Stimulated activated CD8-positive, alpha-beta memory T cell treated with anti-CD3 and anti-CD28 coated beads, Interleukin-4, amount 100 ng/mL, for 24 hours (primary cell): ENCODE results near the gene SPRING1.

ENCODE experiments used
- DNase-seq: peaks from one replicate; pipeline ENCODE4 v3.0.0-alpha.2; 2020; ENCODE audit warnings: low read depth

The SPRING1 gene

DNA sequence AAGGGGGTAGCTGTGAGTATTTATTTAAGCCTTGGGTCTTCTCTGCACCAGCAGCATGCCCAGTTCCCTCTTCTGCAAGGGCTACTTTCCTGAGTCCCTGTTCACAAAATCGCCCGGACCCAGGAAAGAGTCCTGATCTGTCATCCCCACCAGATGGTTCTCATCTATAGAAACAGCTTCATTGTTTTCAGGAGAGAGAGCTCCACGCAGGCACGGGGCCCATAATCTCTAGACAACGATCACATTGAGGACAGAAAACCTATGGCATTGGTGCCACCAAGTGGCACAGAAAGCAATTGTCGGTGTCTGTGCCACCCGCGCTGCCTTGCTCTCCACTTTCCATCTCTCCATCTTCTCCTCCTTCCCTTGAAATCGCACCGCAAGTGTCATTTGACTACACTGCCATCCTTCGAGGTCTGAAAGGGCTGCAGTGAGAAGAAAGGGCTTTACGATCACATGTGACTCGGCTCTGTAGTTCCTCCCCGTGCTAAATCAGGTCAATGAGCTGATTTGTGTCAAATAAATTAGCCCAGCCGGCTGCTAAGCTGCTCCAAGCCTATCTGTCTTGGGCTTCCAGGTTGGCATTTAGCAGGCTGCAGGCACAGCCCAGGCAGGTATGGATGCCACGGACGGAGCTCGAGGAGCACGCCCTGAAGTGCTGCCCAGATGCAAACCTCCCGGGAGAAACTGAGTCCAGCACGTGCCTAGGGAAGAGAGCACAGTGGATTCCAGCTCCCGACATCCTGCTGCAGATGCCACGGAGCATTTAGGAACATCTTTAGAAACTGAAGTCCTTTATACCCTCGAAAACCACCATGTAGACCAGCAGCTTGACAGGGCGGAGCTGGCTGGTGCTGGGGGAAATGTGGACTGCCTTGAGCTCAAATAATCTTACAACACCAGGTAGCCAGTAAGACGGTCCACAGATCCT is 28.8 kb downstream of the SPRING1 start:
- peak; percentile 20 for DNase-seq

DNA sequence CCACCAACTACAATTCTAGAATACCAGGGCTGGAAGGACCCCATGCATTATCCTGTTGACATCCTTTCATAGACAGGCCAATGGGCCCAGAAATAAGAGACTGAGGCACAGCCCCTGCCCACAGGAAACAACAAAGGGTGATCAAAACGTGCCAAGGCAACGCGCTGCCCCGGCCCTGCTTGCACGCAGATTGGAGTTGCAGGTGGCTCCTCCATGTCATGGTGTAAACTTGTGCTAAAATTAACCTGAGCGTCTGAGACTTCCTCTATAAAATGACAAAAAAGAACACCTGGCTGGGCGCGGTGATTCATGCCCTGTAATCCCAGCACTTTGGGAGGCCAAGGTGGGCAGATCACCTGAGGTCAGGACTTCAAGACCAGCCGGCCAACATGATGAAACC is 30.1 kb downstream of the SPRING1 start:
- no peak for DNase-seq

DNA sequence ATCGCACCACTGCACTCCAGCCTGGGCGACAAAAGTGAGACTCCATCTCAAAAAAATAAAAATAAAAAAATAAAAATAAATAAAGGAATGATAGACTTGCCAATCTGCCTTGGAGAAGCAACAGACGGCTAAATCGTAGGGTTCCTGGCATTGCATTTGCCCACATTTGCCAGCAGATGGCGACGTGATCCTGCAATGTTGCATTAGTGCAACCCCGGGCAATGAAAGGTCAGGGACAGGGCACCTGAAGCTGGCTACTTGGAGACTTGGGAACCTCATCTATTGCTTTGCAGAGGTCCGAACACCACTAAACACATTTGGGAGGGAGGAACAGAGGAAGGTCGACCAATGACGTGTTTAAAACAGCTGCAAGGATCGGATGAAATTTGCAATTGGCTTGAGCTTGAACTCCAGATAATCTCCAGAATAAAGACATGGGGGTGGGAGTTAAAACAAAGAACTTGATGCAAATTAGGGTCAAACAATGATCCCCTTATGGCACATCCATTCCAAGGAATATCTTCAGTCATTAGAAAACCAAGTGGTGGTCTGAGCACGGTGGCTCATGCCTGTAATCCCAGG is 34.6 kb downstream of the SPRING1 start:
- DNase-seq: peak; percentile 52

DNA sequence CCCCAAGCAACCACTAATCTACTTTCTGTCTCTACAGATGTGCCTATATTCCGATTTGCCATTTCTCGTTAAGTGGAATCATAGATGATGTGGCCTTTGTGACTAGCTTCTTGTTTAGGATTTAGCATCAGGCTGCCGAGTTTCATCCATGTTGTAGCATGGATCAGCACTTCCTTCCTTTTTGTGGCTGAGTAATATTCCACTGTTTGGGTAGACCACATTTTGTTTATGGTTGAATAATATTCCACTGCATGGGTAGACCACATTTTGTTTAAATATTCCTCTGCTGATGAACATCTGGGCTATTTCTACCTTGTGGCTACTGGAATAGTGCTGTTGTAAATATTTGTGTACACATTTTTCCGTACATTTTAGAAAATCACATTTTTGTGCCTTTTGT is 36.4 kb downstream of the SPRING1 start:
- no peak for DNase-seq

DNA sequence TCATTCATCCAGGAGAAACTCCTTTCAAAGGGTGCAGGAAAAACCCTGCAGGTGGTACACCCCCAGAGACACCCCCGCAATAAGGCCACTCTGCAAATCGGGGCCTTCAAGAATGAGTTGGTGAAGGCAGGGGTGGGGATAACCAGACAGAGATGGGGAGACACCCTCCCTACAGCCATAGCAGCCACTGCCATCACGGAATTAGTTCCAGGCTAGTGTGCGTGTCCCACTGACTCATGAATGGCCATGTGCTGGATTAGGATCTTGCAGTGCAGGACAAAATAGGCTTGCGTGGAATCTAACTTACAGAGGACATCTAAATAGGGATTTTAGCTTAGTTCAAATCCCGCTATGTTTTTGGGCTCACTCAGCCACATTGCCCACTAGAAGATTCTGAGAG is 37.8 kb downstream of the SPRING1 start:
- DNase-seq: no peak

DNA sequence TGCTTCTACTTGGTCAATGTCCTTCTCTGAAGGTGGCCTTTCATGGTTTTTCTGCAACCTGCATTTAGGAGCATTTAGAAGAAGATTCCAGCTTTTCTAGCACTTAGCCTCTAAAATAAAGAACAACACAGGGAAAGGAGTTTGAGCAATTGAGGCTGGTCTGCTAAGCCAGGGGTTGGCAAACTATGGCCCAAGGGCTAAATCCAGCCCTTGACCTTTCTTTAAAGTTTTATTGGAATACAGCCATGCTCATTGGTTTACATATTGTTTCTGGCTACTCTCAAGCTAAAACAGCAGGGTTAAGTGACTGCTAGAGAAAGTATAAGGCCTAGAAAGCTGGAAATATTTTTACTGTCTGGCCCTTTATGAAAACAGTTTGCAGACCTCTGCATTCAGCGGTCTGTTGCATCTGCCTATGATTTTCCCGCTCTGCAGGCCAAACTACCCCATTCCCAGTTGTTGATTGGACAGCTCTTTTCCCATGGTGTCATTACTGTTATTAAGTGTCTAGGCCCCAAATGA is 39.3 kb downstream of the SPRING1 start:
- no peak for DNase-seq

DNA sequence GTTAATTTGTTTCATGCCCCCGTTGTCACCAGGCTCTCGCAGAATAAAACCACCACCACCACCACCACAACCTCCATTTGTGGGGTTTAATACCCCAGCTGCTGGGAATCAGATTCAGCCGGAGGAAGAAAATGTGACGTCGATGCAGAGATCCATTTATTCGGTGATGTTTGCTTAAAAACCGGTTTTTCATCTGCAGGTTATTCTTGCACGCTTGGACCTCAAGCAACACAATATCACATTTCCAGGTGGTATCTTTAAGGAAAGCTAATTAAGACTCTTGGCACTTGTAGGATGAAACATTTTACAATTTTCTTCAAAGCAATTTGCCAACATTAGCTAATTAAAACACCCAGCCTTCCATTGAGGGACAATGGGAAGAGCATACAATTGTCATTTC is 39.8 kb downstream of the SPRING1 start:
- DNase-seq: no peak

DNA sequence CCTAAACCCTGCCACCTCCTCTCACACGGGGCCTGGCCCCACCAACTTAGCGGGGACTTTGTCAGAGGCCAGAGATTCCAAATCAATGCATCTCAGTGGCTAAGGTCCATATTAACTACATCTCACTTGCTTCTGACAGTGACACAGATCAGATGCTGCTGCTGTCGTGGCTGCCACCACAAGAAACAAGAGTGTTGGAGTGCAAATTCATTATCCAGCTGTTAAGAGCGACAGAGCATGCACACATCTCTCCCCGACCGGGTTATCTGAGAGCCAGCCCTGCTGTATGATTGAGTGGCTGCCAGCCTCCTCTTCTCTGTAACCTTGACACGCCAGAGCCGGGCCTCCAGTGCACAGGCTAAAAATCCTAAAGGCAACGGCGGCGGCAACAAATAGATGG is 40.2 kb downstream of the SPRING1 start:
- DNase-seq: no peak

DNA sequence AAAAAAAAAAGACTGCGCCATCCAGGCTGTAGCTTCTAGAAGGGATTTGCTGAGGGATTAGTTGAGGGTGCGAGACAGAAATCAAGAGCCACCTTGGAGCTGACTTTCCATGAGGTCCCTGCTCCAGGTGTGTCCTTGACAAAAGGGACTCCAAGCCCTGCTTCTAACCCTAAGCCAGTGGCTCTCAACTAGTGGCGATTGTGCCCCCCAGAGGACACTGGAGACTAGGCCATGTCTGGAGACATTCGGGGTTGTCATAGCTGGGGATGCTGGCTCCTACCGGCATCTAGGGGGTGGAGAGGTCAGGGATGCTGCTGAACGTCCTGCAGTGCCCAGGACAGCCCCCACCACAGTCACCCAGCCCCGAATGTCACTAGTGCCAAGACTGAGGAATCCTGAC is 40.6 kb downstream of the SPRING1 start:
- DNase-seq: no peak

DNA sequence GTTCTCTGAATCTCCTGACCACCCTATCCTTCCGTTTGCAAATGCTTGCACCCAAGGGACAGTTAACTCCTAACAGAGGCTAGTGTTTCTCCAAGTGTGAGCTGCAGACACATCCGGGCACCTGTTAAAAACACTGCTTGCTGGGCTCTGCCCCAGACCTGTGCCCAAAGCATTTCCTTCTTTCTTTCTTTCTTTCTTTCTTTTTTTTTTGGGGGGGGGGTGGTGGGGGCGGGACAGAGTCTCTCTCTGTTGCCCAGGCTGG is 42.5 kb downstream of the SPRING1 start:
- DNase-seq: no peak

DNA sequence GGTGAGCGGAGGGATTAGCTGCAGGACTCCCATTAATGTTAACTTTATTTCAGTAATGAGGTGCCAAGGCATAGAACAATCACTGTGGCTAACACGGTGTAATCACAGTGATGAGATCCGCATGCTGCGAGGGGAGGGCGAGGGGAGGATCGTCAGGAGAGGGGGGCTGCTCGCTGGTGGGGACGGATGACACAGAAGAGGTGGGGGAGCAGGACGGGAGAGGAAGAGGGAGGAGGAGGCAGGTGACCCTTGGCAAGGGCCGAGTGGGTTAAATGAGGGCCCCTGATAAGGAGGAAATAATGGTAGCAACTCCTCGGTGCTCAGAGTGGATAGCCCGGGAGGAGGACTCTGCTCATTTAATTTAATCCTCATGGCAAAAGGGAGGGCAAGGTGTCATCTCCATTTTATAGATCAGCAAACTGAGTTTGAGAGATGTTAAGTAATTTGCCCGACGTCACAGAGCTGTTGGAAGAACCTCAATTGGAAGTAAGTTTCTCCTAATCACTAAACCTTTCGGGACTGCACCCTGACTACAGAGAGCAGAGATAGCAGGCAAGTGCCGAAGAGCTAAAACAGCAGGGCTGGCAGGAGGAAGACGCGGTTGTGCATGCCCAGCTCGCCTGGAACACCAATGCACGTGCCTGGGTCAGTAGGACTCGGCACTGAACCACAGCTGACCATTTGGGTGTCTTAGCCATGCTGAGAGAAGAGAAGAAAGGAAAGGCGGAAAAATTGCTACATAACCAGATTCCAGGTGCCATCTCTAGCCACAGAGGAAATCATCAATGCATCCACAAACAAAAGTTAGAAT is 43.0 kb downstream of the SPRING1 start:
- no peak for DNase-seq

DNA sequence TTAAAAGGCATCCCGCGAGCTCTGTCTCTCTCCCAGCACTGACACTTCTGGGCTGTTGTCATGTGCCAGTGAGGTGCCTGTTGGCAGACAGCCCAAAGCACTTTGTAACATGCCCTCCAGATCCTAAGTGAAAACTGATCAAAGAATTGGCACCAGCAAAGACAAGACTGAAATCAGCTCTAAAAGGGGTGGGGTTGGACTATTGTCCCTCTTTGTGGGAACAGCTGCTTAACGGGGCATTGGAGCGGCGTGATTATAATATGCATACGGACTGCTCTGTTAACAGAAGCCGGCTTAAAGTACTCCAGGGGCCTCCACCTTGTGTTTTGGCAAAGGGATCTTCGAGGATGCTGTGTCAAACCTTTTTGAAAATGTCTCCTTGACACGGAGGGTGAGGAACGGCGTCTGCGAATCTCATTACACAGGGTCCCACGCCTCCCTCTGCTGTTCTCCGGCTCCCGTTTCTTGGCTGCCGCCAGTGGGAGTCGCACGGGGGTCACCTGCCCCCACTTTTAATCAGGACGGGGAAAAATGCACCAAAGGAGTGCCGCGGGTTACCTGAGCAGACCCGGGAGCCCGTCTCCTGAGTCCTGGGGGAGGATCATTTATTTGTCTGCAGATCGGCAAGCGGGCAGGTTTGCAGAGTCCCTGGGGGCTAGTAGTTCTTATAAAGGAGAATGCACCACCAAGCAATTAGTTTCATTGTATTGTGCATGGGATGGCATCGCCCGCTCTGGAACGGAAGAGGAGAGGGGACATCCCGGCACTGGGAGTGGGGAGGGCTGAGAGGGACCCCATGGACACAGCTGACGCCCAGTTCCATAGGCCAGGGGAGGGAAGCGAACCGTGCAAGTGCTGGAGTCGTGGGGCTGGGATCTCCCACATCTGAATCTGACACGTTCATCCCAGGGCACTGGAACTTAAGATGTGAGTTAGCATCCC is 44.3 kb downstream of the SPRING1 start:
- no peak for DNase-seq

DNA sequence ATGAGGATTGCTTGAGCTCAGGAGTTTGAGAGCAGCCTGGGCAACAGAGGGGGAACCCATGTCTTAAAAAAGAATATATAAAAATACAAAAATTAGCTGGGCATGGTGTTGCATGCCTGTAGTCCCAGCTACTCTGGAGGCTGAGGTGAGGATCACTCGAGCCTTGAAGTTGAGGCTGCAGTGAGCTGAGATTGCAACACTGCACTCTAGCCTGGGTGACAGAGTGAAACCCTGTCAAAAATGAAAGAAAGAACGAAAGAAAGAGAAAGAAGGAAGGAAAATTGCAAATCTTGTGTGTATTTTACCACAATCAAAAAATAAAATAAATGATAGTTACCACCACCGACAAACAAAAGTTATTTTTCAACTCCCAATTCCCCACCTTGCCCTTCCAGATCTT is 45.3 kb downstream of the SPRING1 start:
- no peak for DNase-seq

DNA sequence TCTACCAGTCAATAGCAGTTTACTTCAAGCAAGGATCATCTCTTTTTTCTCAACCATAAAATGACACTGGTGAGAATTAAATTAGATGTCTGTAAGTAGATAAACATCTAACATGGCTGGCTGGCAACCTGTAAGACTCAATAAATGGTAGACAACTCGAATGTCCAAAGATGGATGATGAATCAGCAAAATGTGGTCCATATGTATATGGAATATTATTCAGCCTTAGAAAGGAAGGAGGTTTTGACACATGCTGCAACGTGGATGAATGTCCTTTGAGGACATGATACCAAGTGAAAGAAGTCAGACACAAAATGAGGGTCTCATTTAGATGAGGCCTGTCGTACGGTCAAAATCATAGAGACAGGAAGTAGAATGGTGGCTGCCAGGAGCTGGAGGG is 46.2 kb downstream of the SPRING1 start:
- no peak for DNase-seq

DNA sequence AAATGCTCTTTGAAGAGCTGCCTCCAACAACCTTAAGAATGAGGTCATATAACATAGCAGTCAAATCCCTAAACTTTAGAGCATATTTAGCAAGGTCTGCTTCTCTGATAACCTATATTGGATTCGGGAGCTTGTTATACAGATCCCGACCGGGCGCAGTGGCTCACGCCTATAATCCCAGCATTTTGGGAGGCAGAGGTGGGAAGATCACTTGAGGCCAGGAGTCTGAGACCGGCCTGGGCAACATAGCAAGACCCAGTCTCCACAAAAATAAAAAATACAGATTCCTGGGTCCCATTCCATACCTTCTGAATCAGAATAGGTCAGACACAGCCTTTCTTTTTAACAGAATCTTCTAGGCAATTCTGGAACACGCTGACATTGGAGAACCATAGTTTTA is 46.7 kb downstream of the SPRING1 start:
- no peak for DNase-seq

DNA sequence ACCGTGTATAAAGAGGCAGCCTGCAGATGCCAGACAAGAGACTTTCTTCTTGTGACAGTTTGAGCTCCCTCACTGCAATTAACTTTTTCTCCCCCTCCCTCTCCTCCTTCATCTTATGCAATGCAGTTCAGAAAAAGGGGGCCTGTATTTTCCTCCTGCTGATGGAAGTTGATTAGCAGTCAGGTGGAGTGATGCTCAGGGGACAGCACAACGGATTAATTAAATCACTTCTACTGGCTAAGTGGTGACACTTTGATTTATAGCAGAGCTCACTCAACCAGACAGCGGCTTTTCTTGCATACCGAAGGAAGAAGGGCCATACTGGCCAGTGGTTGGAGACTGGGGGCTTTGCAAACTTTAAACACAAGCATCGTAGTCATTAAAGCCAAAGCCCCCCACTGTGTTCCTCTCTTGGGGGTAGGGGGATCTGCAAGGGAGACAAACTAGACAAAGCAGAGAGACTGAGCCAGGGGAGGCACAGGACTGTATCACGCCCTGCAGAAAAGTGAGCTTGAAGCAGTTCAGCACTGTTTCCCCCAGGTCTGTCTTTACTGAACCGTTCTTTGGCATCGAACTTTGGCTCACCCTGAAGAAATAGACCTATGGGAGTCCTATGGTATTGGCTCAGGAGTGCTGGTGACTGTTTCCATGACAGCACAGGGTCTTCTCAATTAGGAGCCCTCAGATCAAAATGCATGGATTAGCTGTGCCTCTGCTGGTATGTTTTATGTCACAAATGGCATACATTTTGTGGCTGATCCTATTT is 47.7 kb downstream of the SPRING1 start:
- no peak for DNase-seq

DNA sequence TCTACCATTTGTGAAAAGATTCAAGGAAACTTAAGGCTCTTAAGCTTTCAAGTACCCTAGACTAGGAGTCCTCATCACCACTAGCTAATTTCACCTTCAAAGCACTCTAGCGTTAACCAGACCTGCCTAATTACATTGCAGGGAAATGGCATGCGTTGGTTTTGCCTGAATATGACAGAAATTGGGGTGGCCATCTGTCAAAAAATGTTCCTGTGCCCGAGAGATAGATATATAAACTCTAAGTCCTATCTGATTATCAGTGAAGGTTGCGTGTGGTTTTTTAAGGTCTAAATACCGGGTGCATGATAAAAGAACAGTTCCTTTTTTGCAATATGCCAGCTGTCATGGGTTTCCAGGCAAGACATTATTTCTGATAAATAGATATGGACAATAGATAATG is 48.3 kb downstream of the SPRING1 start:
- DNase-seq: no peak
